GM18861 (cell line): ENCODE data around the gene HLX.

ENCODE experiments used
- ATAC-seq: cut with Tn5 transposase; IDR thresholded peaks from one replicate; pipeline ENCODE4 v1.9.1; 2021; ENCODE audit not compliant: unreplicated experiment

Gene HLX

GRCh38 chr1:220882061-220882891 is 3.0 kb downstream of the HLX start:
- ATAC-seq, result no peak

- no peak for ATAC-seq
Measured at GRCh38 chr1:220884109-220884980, 5.1 kb downstream of the HLX start.

DNA sequence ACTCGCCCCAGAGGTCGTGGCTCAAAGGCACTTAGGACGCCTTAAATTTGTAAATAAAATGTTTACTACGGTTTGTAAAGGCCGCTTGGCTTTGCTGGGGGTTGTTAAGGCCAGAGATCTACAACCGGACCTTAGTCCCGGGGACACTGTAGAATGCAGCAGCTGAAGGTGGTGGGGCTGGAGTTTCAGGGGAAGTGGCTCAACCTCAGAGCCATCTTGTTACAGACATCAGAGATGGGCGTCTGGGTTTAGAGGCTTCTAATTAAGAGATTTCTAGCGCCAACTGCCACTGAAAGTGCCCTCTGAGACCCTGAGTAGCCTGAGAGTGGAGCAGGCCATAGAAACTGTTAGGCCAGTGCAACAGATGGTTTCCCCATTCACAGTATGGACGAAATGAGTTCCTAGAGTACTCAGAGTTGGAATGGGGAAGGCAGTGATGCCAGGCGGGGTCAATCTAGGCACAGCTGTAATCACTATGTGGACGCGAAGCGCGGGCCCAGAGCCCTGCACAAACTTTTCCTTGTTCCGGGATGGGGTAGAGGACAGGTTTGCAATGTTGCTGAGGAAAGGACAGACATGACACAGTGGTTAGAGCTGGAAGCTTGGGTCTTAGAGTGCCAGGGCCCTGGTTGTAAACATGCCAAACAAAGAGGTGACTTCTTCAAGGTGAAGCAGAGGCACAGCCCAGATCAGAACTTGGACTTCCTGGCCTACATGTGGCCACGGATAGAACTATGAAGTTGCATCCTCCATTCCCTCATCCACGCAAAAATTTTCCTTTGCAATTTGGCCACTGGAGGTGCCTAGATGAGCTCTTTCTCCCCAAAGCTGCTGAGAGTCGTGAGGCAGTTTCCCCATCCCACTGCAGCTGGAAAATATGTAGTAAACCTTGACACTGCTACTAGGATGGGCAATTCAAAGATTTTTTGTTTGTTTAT is 6.0 kb downstream of the HLX start:
- no peak for ATAC-seq

- no peak for ATAC-seq
Measured at GRCh38 chr1:220885971-220886370, 6.7 kb downstream of the HLX start.

- no peak for ATAC-seq
Measured at GRCh38 chr1:220886470-220887201, 7.4 kb downstream of the HLX start.

DNA sequence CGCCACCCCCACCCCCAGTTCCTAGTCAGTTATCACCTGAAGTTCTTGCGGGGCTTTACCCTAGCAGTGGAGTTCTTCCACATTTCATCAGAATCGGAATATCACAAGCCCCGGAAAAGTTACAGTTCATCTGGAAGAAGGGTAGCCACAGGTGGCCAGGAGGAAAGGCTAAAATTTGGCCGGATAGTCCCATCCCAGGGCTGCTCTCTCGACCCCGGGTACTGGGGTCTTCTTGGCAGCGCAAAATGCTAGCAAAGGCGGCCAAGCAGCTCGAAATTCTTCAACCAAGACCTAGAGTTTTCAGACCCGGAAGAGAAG is 7.9 kb downstream of the HLX start:
- no peak for ATAC-seq

GRCh38 chr1:220887520-220888416 is 8.5 kb downstream of the HLX start:
- ATAC-seq, result no peak

DNA sequence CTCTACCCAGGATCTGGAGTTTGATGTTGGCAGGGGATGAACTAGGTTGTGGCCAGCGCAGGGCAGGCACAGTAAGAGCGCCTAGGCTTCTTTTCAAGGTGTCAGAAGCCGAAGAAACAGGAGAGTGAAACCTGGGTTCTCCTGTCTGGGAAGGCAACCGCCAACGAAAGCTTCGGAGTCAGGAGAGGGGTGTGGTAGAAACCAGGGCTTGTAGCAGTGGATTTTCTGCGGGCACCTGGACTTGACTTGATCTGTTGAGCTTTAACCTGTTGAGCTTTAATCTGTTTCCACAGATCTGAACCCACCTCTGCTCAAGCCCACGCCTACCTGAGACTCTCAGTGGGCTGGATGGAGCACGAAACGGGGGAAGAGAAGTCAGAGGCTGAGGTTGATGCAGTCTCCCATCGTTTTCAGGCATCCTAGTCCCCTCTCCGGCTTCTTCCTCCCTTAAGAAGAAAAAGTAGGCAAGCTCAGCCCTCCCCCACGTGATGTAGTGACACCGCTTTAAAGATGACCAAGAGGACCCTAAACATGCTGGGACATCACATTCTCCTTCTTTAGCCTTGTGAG is 9.3 kb downstream of the HLX start:
- ATAC-seq, result no peak

DNA sequence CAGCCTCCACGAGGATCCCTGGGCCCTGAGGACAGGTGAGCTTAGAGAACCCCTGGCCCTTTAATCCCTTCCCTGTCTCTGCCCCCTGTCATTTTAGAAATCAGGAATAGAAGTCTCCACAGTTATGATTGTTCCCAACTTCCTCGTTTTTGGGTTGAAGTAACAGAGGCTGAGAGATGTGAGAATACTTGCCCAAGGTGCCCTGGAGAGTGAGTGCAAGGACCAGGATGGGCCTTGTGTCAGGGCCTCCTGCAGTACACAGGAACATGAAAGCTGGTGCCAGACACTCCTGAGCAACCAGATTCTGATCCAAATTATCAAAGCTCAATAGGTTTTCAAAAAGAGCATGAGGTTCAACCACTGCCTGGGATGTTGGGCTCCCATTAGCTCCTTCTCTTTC is 10.1 kb downstream of the HLX start:
- ATAC-seq, result no peak

DNA sequence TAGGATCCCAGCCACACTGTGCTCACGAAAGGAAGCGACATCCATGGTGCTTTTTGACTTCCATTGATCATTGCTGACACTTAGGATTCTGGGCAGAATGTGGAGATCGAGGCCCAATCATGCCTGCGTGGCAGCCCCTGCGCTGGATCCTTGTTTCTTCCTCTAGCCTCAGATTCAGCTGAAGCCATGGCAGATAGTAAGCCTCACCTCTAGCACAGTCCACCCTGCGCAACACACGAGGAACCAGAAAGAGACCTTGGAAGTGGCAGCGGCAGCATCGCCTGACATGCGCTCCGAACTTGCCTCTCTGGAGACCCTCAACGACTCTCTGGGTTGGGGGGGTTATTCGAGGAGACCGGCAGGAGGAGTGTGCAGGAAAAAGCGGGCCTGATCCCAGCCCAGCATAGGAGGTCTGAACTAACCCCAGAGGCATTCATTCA is 10.6 kb downstream of the HLX start:
- ATAC-seq, result no peak

DNA sequence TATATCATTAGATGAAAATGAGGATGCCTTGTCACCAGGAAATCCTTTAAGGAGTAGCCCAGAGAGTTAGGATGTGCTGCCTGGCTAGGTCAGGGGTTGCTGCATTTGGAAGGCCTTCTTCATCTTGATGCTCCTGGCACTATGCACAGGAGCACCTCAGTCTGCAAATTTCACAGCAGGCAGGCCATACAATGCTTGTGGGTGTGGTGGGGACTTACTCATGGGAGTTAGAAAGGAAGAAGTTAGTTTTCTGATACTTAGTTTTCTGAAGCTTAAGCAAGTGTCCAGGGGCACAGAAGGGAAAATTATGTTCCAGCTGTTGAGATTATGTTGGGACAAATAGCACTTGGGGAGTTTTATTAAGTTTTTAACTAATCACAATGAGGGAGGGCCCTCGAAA is 11.4 kb downstream of the HLX start:
- no peak for ATAC-seq

DNA sequence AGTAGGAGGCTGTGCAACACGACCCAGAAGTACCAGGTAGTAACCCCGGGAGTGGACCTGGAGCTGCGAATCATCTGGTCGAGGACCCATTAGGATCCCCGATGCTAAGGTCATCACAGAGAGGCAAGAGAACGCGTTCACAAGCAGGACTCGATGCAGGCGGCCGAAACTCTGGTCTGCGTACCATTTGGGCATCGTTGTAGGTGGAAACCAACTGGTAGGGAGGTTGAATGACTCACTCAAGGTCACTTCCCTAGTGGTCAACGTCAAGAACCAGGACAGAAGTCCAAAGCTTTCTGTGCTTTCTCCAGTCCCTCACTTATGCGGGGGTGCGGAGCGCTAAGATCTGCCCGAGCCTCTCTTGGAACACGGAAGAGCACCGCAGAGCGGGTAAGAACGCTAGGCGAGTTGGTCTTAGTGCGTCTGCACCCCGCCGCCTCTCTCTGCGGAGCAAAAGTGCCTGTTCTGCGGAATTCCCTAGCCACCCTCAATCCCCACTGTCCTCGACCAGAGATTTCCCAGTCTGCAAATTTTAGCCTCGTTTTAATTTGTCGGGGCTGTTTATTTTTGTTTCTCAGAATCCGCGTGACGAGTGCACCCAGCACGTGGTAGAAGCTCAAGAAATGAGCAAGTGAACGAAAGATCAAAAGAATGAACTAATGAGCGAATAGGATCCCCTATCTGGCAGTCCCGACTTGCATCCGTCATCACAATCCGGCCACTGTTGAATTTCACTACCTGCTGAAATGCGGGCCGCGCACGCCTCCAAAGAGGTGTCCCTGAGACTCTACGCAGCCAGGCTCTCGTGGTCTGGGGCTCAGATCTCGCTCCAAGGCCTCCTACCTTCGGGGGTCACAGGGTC is 12.2 kb downstream of the HLX start:
- ATAC-seq, result no peak

DNA sequence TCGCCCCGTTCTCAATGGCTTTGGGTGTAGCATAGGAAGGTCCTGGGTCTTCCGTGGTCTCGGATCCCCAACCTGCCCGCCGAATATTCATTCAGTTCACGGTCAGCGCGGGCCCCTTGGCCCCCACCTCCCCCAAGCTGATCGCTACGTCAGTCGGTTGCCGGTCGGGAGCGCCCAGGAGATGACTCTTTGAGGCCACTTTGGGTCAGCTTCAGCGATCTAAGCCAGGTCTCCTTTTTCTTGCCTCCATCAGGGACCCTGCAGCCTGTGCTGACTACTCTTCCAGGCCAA is 12.8 kb downstream of the HLX start:
- ATAC-seq, result no peak

- no peak for ATAC-seq
Measured at GRCh38 chr1:220892997-220893700, 13.9 kb downstream of the HLX start.

DNA sequence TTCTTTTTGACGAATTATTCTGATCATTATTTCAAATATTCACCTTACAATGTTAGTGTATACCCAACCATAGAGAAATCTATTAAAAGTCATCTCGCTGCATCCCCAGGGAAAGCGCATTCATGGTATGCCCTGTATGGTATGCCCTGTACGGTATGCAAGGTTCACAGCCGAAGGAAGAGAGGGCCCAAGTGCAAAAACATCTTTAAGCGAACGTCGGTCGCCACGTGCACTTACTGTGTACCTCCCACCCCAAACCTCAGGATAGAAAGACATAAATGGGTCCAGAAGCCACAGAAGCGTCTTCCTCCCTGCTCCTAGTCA is 14.4 kb downstream of the HLX start:
- ATAC-seq, result no peak

- ATAC-seq, result no peak
Measured at GRCh38 chr1:220894025-220894923, 15.0 kb downstream of the HLX start.

GRCh38 chr1:220894924-220895256 is 15.6 kb downstream of the HLX start:
- no peak for ATAC-seq
